KMS-11 (cell line): Measurements from ENCODE around the gene SERPINB1.

Source experiments
- H2AFZ ChIP-seq: fragments of 200-600 bp; sonication (generic); 2 replicates; pipeline ENCODE4 v1.6.1; 2016; ENCODE audit warnings: antibody characterized with exemption, mixed run types, low read depth
- H3K27ac ChIP-seq: fragments of 200-600 bp; sonication (generic); 2 replicates; pipeline ENCODE4 v1.6.1; 2016; ENCODE audit warnings: mild to moderate bottlenecking, mixed run types
- H3K27me3 ChIP-seq: fragments of 200-600 bp; sonication (generic); 2 replicates; pipeline ENCODE4 v1.6.1; 2017; ENCODE audit warnings: mild to moderate bottlenecking, low read depth, mixed run types, moderate library complexity; ENCODE audit not compliant: insufficient read depth
- H3K36me3 ChIP-seq: fragments of 200-600 bp; sonication (generic); 2 replicates; pipeline ENCODE4 v1.6.1; 2017; ENCODE audit warnings: mild to moderate bottlenecking, mixed run types; ENCODE audit not compliant: insufficient read depth
- H3K4me1 ChIP-seq: fragments of 200-600 bp; sonication (generic); 2 replicates; pipeline ENCODE4 v1.6.1; 2016; ENCODE audit warnings: mild to moderate bottlenecking, low read depth, mixed run types; ENCODE audit not compliant: poor library complexity, severe bottlenecking
- H3K4me2 ChIP-seq: fragments of 200-600 bp; sonication (generic); 2 replicates; pipeline ENCODE4 v1.7.0; 2016; ENCODE audit warnings: mild to moderate bottlenecking, mixed run types
- H3K4me3 ChIP-seq: fragments of 200-600 bp; sonication (generic); IDR thresholded peaks from 2 replicates; pipeline ENCODE4 v1.6.1; 2017; ENCODE audit warnings: low read depth, low read length, mixed read lengths; ENCODE audit not compliant: insufficient read depth
- H3K79me2 ChIP-seq: fragments of 200-600 bp; sonication (generic); 2 replicates; pipeline ENCODE4 v1.6.1; 2016; ENCODE audit warnings: low read depth, mixed run types; ENCODE audit not compliant: insufficient read depth
- H3K9ac ChIP-seq: fragments of 200-600 bp; sonication (generic); 2 replicates; pipeline ENCODE4 v1.6.1; 2016; ENCODE audit warnings: mild to moderate bottlenecking, mixed run types
- H4K20me1 ChIP-seq: fragments of 200-600 bp; sonication (generic); 2 replicates; pipeline ENCODE4 v1.6.1; 2016; ENCODE audit warnings: mild to moderate bottlenecking, mixed run types; ENCODE audit not compliant: insufficient read depth
- TF ChIP-seq, protein P1 (sequence below): fragments of 200-600 bp; sonication (generic); conservative IDR thresholded peaks from 2 replicates; pipeline ENCODE4 v1.6.1; 2017; ENCODE audit warnings: low read depth, mild to moderate bottlenecking, antibody characterized with exemption, low read length, moderate library complexity, mixed read lengths

SERPINB1 gene

GRCh38 chr6:2820415-2820814, 21.2 kb downstream of the SERPINB1 start:
- Histone ChIP-seq H4K20me1 (no peaks in the 10 kb centered on the region), H3K9ac (no peak overlapping the region), H3K4me2 (no peak overlapping the region), H3K27ac (no peak overlapping the region), H3K4me3 (no peak overlapping the region), H3K36me3 (no peaks in the 10 kb centered on the region), H3K27me3 (no peaks in the 10 kb centered on the region; the same call in 1 of the 2 replicates), H3K4me1 (no peaks in the 10 kb centered on the region), H2AFZ (no peak overlapping the region), H3K79me2 (no peaks in the 10 kb centered on the region)
- TF ChIP-seq, protein P1, sequence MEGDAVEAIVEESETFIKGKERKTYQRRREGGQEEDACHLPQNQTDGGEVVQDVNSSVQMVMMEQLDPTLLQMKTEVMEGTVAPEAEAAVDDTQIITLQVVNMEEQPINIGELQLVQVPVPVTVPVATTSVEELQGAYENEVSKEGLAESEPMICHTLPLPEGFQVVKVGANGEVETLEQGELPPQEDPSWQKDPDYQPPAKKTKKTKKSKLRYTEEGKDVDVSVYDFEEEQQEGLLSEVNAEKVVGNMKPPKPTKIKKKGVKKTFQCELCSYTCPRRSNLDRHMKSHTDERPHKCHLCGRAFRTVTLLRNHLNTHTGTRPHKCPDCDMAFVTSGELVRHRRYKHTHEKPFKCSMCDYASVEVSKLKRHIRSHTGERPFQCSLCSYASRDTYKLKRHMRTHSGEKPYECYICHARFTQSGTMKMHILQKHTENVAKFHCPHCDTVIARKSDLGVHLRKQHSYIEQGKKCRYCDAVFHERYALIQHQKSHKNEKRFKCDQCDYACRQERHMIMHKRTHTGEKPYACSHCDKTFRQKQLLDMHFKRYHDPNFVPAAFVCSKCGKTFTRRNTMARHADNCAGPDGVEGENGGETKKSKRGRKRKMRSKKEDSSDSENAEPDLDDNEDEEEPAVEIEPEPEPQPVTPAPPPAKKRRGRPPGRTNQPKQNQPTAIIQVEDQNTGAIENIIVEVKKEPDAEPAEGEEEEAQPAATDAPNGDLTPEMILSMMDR = no peak

GRCh38 chr6:2819978-2820377, 21.7 kb downstream of the SERPINB1 start:
- Histone ChIP-seq H3K4me3 (no peak overlapping the region), H3K27ac (no peak overlapping the region), H3K27me3 (no peaks in the 10 kb centered on the region; the same call in 1 of the 2 replicates), H3K9ac (no peak overlapping the region), H3K4me2 (no peak overlapping the region), H3K79me2 (no peaks in the 10 kb centered on the region), H2AFZ (no peak overlapping the region), H3K36me3 (no peaks in the 10 kb centered on the region), H4K20me1 (no peaks in the 10 kb centered on the region), H3K4me1 (no peaks in the 10 kb centered on the region)
- TF ChIP-seq, protein P1 = no peak

- no peak overlapping the region for H3K27ac ChIP-seq
- H3K4me3 ChIP-seq = no peak overlapping the region
- no peaks in the 10 kb centered on the region for H3K4me1 ChIP-seq
- no peaks in the 10 kb centered on the region; the same call in 1 of the 2 replicates for H3K27me3 ChIP-seq
- TF ChIP-seq, protein P1 = no peak
- no peaks in the 10 kb centered on the region for H4K20me1 ChIP-seq
- H3K36me3 ChIP-seq = no peaks in the 10 kb centered on the region
- H2AFZ ChIP-seq = no peak overlapping the region
- H3K4me2 ChIP-seq = no peak overlapping the region
- no peaks in the 10 kb centered on the region for H3K79me2 ChIP-seq
- no peak overlapping the region for H3K9ac ChIP-seq
These were observed 22.5 kb downstream of the SERPINB1 start for GRCh38 chr6:2819115-2819514.

- no peak overlapping the region for H2AFZ ChIP-seq
- no peak overlapping the region for H3K4me2 ChIP-seq
- H3K27ac ChIP-seq = no peak overlapping the region
These were observed 23.1 kb downstream of the SERPINB1 start for GRCh38 chr6:2818593-2818992.

More at GRCh38 chr6:2818593-2818992, 23.1 kb downstream of the SERPINB1 start:
- Histone ChIP-seq H3K27me3 (no peaks in the 10 kb centered on the region; the same call in 1 of the 2 replicates), H3K4me3 (no peak overlapping the region), H3K36me3 (no peaks in the 10 kb centered on the region), H3K4me1 (no peaks in the 10 kb centered on the region), H4K20me1 (no peaks in the 10 kb centered on the region), H3K9ac (no peak overlapping the region), H3K79me2 (no peaks in the 10 kb centered on the region)
- TF ChIP-seq, protein P1 = no peak
